SK-N-SH treated with all-trans-retinoic acid at 6 μM for 48 hours (cell line): ENCODE results near the gene ARHGAP1.

Source experiments
- ATAC-seq: fragments of 200-7000 bp; cut with Tn5 transposase; 3 replicates; pipeline ENCODE4 v1.9.1; 2020; ENCODE audit warnings: mild to moderate bottlenecking, moderate library complexity
- ARNTL ChIP-seq: fragments of 450-650 bp; formaldehyde crosslinking; IDR thresholded peaks from 2 replicates; pipeline ENCODE4 v1.5.0; 2020; ENCODE audit warnings: low read depth, mild to moderate bottlenecking, moderate library complexity, borderline replicate concordance
- BACH2 ChIP-seq: fragments of 250-450 bp; sonication (Bioruptor Pico); IDR thresholded peaks from 2 replicates; pipeline ENCODE4 v1.9.0; 2021; ENCODE audit warnings: mild to moderate bottlenecking, borderline replicate concordance
- CREB5 ChIP-seq: fragments of 250-450 bp; sonication (Bioruptor Pico); IDR thresholded peaks from 2 replicates; pipeline ENCODE4 v1.5.1; 2020; ENCODE audit warnings: low read depth, mild to moderate bottlenecking, moderate library complexity
- CSDC2 ChIP-seq: fragments of 250-450 bp; sonication (Bioruptor Pico); IDR thresholded peaks from 2 replicates; pipeline ENCODE4 v1.5.0; 2020; ENCODE audit warnings: mild to moderate bottlenecking, moderate library complexity
- CSRNP3 ChIP-seq: fragments of 250-450 bp; sonication (Bioruptor Pico); IDR thresholded peaks from 2 replicates; pipeline ENCODE4 v1.5.1; 2021; ENCODE audit warnings: mild to moderate bottlenecking, moderate library complexity
- ESRRG ChIP-seq: fragments of 250-450 bp; sonication (Bioruptor Pico); IDR thresholded peaks from 2 replicates; pipeline ENCODE4 v1.6.1; 2021; ENCODE audit warnings: mild to moderate bottlenecking
- GLIS3 ChIP-seq: fragments of 250-450 bp; sonication (Bioruptor Pico); IDR thresholded peaks from 2 replicates; pipeline ENCODE4 v1.5.0; 2020; ENCODE audit warnings: mild to moderate bottlenecking, moderate library complexity
- ISL1 ChIP-seq: fragments of 250-450 bp; sonication (Bioruptor Pico); IDR thresholded peaks from 2 replicates; pipeline ENCODE4 v2.1.2; 2022; ENCODE audit warnings: mild to moderate bottlenecking, moderate library complexity
- OSR1 ChIP-seq: fragments of 250-450 bp; sonication (Bioruptor Pico); IDR thresholded peaks from 2 replicates; pipeline ENCODE4 v1.8.0; 2022; ENCODE audit warnings: moderate library complexity, mild to moderate bottlenecking, inconsistent platforms
- PATZ1 ChIP-seq: fragments of 250-450 bp; sonication (Bioruptor Pico); IDR thresholded peaks from 2 replicates; pipeline ENCODE4 v1.8.0; 2020; ENCODE audit warnings: mild to moderate bottlenecking, moderate library complexity, borderline replicate concordance
- POU6F1 ChIP-seq: fragments of 250-450 bp; sonication (Bioruptor Pico); IDR thresholded peaks from 2 replicates; pipeline ENCODE4 v1.8.0; 2021; ENCODE audit warnings: low read depth, mild to moderate bottlenecking, moderate library complexity, borderline replicate concordance
- PPARA ChIP-seq: fragments of 250-450 bp; sonication (Bioruptor Pico); IDR thresholded peaks from 2 replicates; pipeline ENCODE4 v1.5.0; 2020; ENCODE audit warnings: mild to moderate bottlenecking, borderline replicate concordance
- RARB ChIP-seq: fragments of 250-450 bp; sonication (Bioruptor Pico); IDR thresholded peaks from 2 replicates; pipeline ENCODE4 v1.8.0; 2021; ENCODE audit warnings: mild to moderate bottlenecking, moderate library complexity
- TCF4 ChIP-seq: fragments of 250-450 bp; sonication (Bioruptor Pico); IDR thresholded peaks from 2 replicates; pipeline ENCODE4 v1.8.0; 2021; ENCODE audit warnings: mild to moderate bottlenecking, moderate library complexity, borderline replicate concordance
- TOX ChIP-seq: fragments of 250-450 bp; sonication (Bioruptor Pico); IDR thresholded peaks from 2 replicates; pipeline ENCODE4 v1.8.0; 2021; ENCODE audit warnings: mild to moderate bottlenecking, moderate library complexity, borderline replicate concordance
- TSHZ2 ChIP-seq: fragments of 250-450 bp; sonication (Bioruptor Pico); IDR thresholded peaks from 2 replicates; pipeline ENCODE4 v1.5.0; 2020; ENCODE audit warnings: mild to moderate bottlenecking, moderate library complexity
- ZC3H10 ChIP-seq: fragments of 250-450 bp; sonication (Bioruptor Pico); IDR thresholded peaks from 2 replicates; pipeline ENCODE4 v1.5.1; 2021; ENCODE audit warnings: mild to moderate bottlenecking, moderate library complexity
- ZFP30 ChIP-seq: fragments of 450-650 bp; formaldehyde crosslinking; IDR thresholded peaks from 2 replicates; pipeline ENCODE4 v1.5.0; 2022; ENCODE audit warnings: mild to moderate bottlenecking, moderate library complexity
- ZNF565 ChIP-seq: fragments of 450-650 bp; formaldehyde crosslinking; conservative IDR thresholded peaks from 2 replicates; pipeline ENCODE4 v1.5.0; 2020; ENCODE audit warnings: low read depth, mild to moderate bottlenecking, moderate library complexity
- ZNF70 ChIP-seq: fragments of 450-650 bp; formaldehyde crosslinking; IDR thresholded peaks from 2 replicates; pipeline ENCODE4 v1.5.0; 2020; ENCODE audit warnings: mild to moderate bottlenecking, moderate library complexity
- ZNF8 ChIP-seq: fragments of 450-650 bp; formaldehyde crosslinking; IDR thresholded peaks from 2 replicates; pipeline ENCODE4 v1.5.0; 2020; ENCODE audit warnings: mild to moderate bottlenecking, moderate library complexity

ARHGAP1 gene

GRCh38 chr11:46635557-46636139 lies 64.8 kb downstream of the ARHGAP1 start:
- TF ChIP-seq ISL1 (no peak), CSRNP3 (CRISPR knock-in tag) (no peak), ZNF565 (CRISPR knock-in tag) (no peak), TSHZ2 (CRISPR knock-in tag) (no peak), BACH2 (CRISPR knock-in tag) (no peak), TOX (no peak), POU6F1 (no peak), ESRRG (CRISPR knock-in tag) (no peak), ZC3H10 (CRISPR knock-in tag) (no peak)
- no peak for ATAC-seq

GRCh38 chr11:46633291-46634217 lies 66.9 kb downstream of the ARHGAP1 start:
- TF ChIP-seq ZNF8 (no peak), TOX (no peak), ZFP30 (CRISPR knock-in tag) (no peak), POU6F1 (no peak), ISL1 (no peak), TSHZ2 (CRISPR knock-in tag) (no peak), CSDC2 (CRISPR knock-in tag) (no peak), RARB (CRISPR knock-in tag) (no peak), ZNF70 (no peak), PATZ1 (CRISPR knock-in tag) (no peak), OSR1 (CRISPR knock-in tag) (no peak), ZC3H10 (CRISPR knock-in tag) (no peak), CSRNP3 (CRISPR knock-in tag) (no peak), GLIS3 (CRISPR knock-in tag) (no peak), ARNTL (no peak), TCF4 (no peak), ESRRG (CRISPR knock-in tag) (no peak), PPARA (CRISPR knock-in tag) (no peak), CREB5 (CRISPR knock-in tag) (no peak), BACH2 (CRISPR knock-in tag) (no peak)
- ATAC-seq = no peak
